Endothelial cell of umbilical vein (primary cell): ENCODE data around the gene CWC25. TPM values are rescaled to one million over a fixed set of nuclear protein-coding genes. Genes with fewer than 3 reads are reported as not detected.
A peak's percentile ranks its signal among the peaks of the same experiment; 100 is the strongest.

Source experiments
- BruUV-seq: library from RNA; stranded (reverse); fragments of 400-500 nt; replicated peaks from 2 replicates; lab custom pipeline; 2021; lab: Mats Ljungman, UMichigan
- CTCF ChIA-PET: fragments of 300-600, 350-600 bp; sonication (Branson Sonifier 250); formaldehyde crosslinking; loops from one replicate; lab custom pipeline; 2021; ENCODE audit warnings: antibody characterized with exemption, inconsistent platforms; lab: Charles Lee
- POLR2A ChIA-PET: fragments of 300-600, 350-600 bp; sonication (Branson Sonifier 250); formaldehyde crosslinking; loops from one replicate; lab custom pipeline; 2021; ENCODE audit warnings: antibody characterized with exemption, inconsistent platforms; lab: Charles Lee
- DNase-seq: peaks from one replicate; pipeline ENCODE4 v3.0.0-alpha.2; 2011; ENCODE audit warnings: low read depth, low spot score
- FAIRE-seq: peaks from 2 replicates; lab custom pipeline; 2011; peaks lifted over from hg19 to GRCh38; lab: Jason Lieb, UNC
- H2AFZ ChIP-seq: 2 replicates; pipeline ENCODE4 v1.6.0; 2012; ENCODE audit warnings: low read depth, low read length, control low read depth, inconsistent platforms
- H3K27ac ChIP-seq: 2 replicates; pipeline ENCODE4 v1.5.1; 2011; ENCODE audit warnings: low read depth, mild to moderate bottlenecking, control low read depth, low read length, moderate library complexity; ENCODE audit not compliant: insufficient read depth
- H3K27me3 ChIP-seq, 2 experiments: 2 replicates each; pipeline versions ENCODE4 v1.6.0 to v1.6.1; 2011; ENCODE audit warnings: low read length in 2 of 2, mixed read lengths in 1 of 2; ENCODE audit not compliant: control insufficient read depth in 2 of 2, insufficient read depth in 2 of 2
- H3K36me3 ChIP-seq, 2 experiments: 2 replicates in 1 of 2; 3 replicates in 1 of 2; pipeline ENCODE4 v1.5.1; 2011; ENCODE audit warnings: low read length in 2 of 2, mild to moderate bottlenecking in 1 of 2, moderate library complexity in 1 of 2; ENCODE audit not compliant: control insufficient read depth in 2 of 2, insufficient read depth in 2 of 2; ENCODE audit errors: extremely low read depth in 1 of 2
- H3K4me1 ChIP-seq: 3 replicates; pipeline ENCODE4 v1.5.1; 2011; ENCODE audit warnings: mild to moderate bottlenecking, low read length; ENCODE audit not compliant: control insufficient read depth, insufficient read depth; ENCODE audit errors: extremely low read depth
- H3K4me2 ChIP-seq: 2 replicates; pipeline ENCODE4 v1.6.1; 2011; ENCODE audit warnings: low read length, control low read depth, mixed read lengths; ENCODE audit not compliant: insufficient read depth
- H3K4me3 ChIP-seq, 3 experiments: fragments of 200-600 bp in 1 of 3; sonication (generic), shearing (Covaris generic) in 1 of 3; replicated peaks in 1 of 3; 2 replicates each; pipeline ENCODE4 v1.5.1; 2011 to 2016; ENCODE audit warnings: control low read depth in 3 of 3, low read length in 3 of 3, mild to moderate bottlenecking in 2 of 3, inconsistent platforms in 1 of 3, low read depth in 1 of 3, moderate library complexity in 1 of 3; ENCODE audit not compliant: insufficient read depth in 1 of 3
- H3K79me2 ChIP-seq: 2 replicates; pipeline ENCODE4 v1.6.0; 2012; ENCODE audit warnings: low read length, inconsistent platforms; ENCODE audit not compliant: control insufficient read depth, insufficient read depth
- H3K9ac ChIP-seq: replicated peaks from 2 replicates; pipeline ENCODE3; 2011; ENCODE audit warnings: low read length, control low read depth; ENCODE audit not compliant: insufficient read depth; ENCODE audit errors: extremely low read depth
- H3K9me1 ChIP-seq: replicated peaks from 3 replicates; pipeline ENCODE4 v1.6.0; 2011; ENCODE audit warnings: mild to moderate bottlenecking, low read length; ENCODE audit not compliant: control insufficient read depth, insufficient read depth; ENCODE audit errors: extremely low read depth
- H3K9me3 ChIP-seq: replicated peaks from 2 replicates; pipeline ENCODE4 v1.5.1; 2012; ENCODE audit warnings: low read length, inconsistent platforms; ENCODE audit not compliant: control insufficient read depth, insufficient read depth
- H4K20me1 ChIP-seq: replicated peaks from 2 replicates; pipeline ENCODE3; 2011; ENCODE audit warnings: mild to moderate bottlenecking, low read length; ENCODE audit not compliant: control insufficient read depth, insufficient read depth; ENCODE audit errors: extremely low read depth
- CTCF ChIP-seq, 2 donors: IDR thresholded peaks; 1 replicate in 1 of 2; 2 replicates in 1 of 2; pipeline ENCODE4 v1.5.1; 2011; ENCODE audit warnings: low read length in 2 of 2, mild to moderate bottlenecking in 2 of 2, moderate library complexity in 2 of 2, control low read depth in 1 of 2, inconsistent platforms in 1 of 2, low read depth in 1 of 2; ENCODE audit not compliant: insufficient read depth in 1 of 2; ENCODE audit errors: extremely low read depth in 1 of 2
- EZH2 ChIP-seq: IDR thresholded peaks from 2 replicates; pipeline ENCODE4 v1.6.1; 2012; ENCODE audit warnings: borderline replicate concordance, low read depth, mild to moderate bottlenecking, moderate library complexity, low read length, inconsistent platforms; ENCODE audit not compliant: severe bottlenecking
- FOS ChIP-seq: IDR thresholded peaks from 2 replicates; pipeline ENCODE4 v1.6.1; 2011; ENCODE audit warnings: mild to moderate bottlenecking, low read length, moderate library complexity, borderline replicate concordance; ENCODE audit not compliant: insufficient read depth
- GATA2 ChIP-seq: IDR thresholded peaks from 2 replicates; pipeline ENCODE4 v1.7.0; 2011; ENCODE audit warnings: low read depth, mild to moderate bottlenecking, moderate library complexity, mixed read lengths, low read length; ENCODE audit not compliant: insufficient read length, insufficient read depth
- JUN ChIP-seq: IDR thresholded peaks from 2 replicates; pipeline ENCODE4 v1.6.1; 2011; ENCODE audit warnings: borderline replicate concordance, low read depth; ENCODE audit not compliant: insufficient read length, insufficient read depth
- MAX ChIP-seq: IDR thresholded peaks from 2 replicates; pipeline ENCODE4 v1.6.1; 2011; ENCODE audit not compliant: insufficient read depth, insufficient read length
- MYC ChIP-seq: IDR thresholded peaks from one replicate; pipeline ENCODE4 v1.6.1; 2011; ENCODE audit warnings: mild to moderate bottlenecking, low read depth, low read length
- POLR2A ChIP-seq: IDR thresholded peaks from 2 replicates; pipeline ENCODE4 v1.6.1; 2012; ENCODE audit warnings: low read depth, mild to moderate bottlenecking, control low read depth, low read length
- POLR2AphosphoS5 ChIP-seq: IDR thresholded peaks from 2 replicates; pipeline ENCODE4 v1.6.1; 2012; ENCODE audit warnings: low read depth, mild to moderate bottlenecking, control low read depth, low read length, moderate library complexity; ENCODE audit not compliant: insufficient read depth
- dilution Hi-C: fragments of 300-500 bp; cut with MboI; formaldehyde crosslinking; loops from one replicate; pipeline ENCODE4 v1.15.0; 2019; ENCODE audit warnings: low sequenced_read_pairs; ENCODE audit not compliant: extremely low pct_ligation_motif_present
- intact Hi-C: fragments of 100-400 bp; cut with micrococcal nuclease; formaldehyde crosslinking; loops from one replicate; pipeline ENCODE4 v1.10.0; 2022
- polyA plus RNA-seq, 4 experiments: library from polyadenylated mRNA; depleted of rRNA in 3 of 4; stranded (reverse) in 3 of 4; unstranded in 1 of 4; fragments of >200 nt; gene quantifications; 2 replicates each; pipeline versions ENCODE4 v1.2.1 to v1.2.3, GENCODE V29; 2011 to 2012; ENCODE audit warnings: missing spikeins in 1 of 4
- total RNA-seq: library from RNA; stranded (reverse); gene quantifications from 2 replicates; pipeline ENCODE4 v1.2.3, GENCODE V29; 2021

The CWC25 gene
- total and polyA plus RNA-seq, 2 donors (not counting 3 experiments of a cell fraction or from before 2014, with no cell fraction given): 13.8 to 20.0 TPM

- peaks cover 36% of the 10 kb centered on the region for H3K4me1 ChIP-seq
- BruUV-seq: TSS peak; percentile 86
- DNase-seq: peak; percentile 47
- dilution Hi-C loops: no loop called here
- peaks cover 31% of the 10 kb centered on the region for H3K79me2 ChIP-seq
- FAIRE-seq: peak; percentile 68
- H3K4me3 ChIP-seq: peak overlapping the region; percentile 25 to 93 (median 74)
- H3K36me3 ChIP-seq: peaks cover 0 to 3% of the 10 kb centered on the region in 2 experiments
- intact Hi-C loops: loop anchor here (2.0 to 5.0 kb wide), 2 partner anchors 69 to 166 kb away; partner anchors contain the start of gene PIP4K2B
- no peaks in the 10 kb centered on the region for H3K9me1 ChIP-seq
- POLR2A ChIA-PET: interaction anchor here (0.6 to 3.7 kb wide), 3 partner anchors 12 to 44 kb away, joined by 4 to 28 read pairs (median 18); partner anchors contain the start of gene RPL23
- H2AFZ ChIP-seq: peak overlapping the region; percentile 47
- CTCF ChIA-PET: interaction anchor here (0.6 to 4.7 kb wide), 14 partner anchors 14 to 285 kb away, joined by 3 to 37 read pairs (median 4); partner anchors contain the start of genes LASP1NB, MLLT6, PSMB3 and RPL23
- peak overlapping the region; percentile 9 for H3K27ac ChIP-seq
- peak overlapping the region; percentile 72 for H3K4me2 ChIP-seq
- peaks cover 6% of the 10 kb centered on the region for H4K20me1 ChIP-seq
- no peak overlapping the region for H3K9ac ChIP-seq
- H3K27me3 ChIP-seq: no peaks in the 10 kb centered on the region
- no peaks in the 10 kb centered on the region for H3K9me3 ChIP-seq
- TF ChIP-seq CTCF (IDR thresholded peaks at IDR 0.05; ENCODE audit: extremely low read depth in 1 of 2, insufficient read depth in 1 of 2, low read depth in 1 of 2, low read length in 2 of 2): no peak
- TF ChIP-seq GATA2: no peak
- TF ChIP-seq POLR2AphosphoS5: no peak
- TF ChIP-seq POLR2A: no peak
- no peak for TF ChIP-seq MAX
- TF ChIP-seq FOS: no peak
- no peak for TF ChIP-seq JUN
- TF ChIP-seq MYC: no peak
- no peak for TF ChIP-seq EZH2
These were observed 43.1 kb upstream of the CWC25 start for GRCh38 chr17:38867968-38868816.
